IMR-90 (cell line): ENCODE results near the gene TRIM32.

Experiments used
- CEBPB ChIP-seq: IDR thresholded peaks from 2 replicates; pipeline ENCODE4 v1.6.1; 2012; ENCODE audit warnings: low read depth, low read length, improper control_type of control experiment
- CTCF ChIP-seq: conservative IDR thresholded peaks from 2 replicates; pipeline ENCODE4 v1.5.1; 2012; ENCODE audit warnings: mild to moderate bottlenecking, low read depth, low read length, improper control_type of control experiment
- MXI1 ChIP-seq: IDR thresholded peaks from 2 replicates; pipeline ENCODE4 v1.6.1; 2012; ENCODE audit warnings: low read depth, mild to moderate bottlenecking, low read length, moderate library complexity, borderline replicate concordance
- RAD21 ChIP-seq: IDR thresholded peaks from 2 replicates; pipeline ENCODE4 v1.6.1; 2012; ENCODE audit warnings: low read length, improper control_type of control experiment
- RFX5 ChIP-seq: IDR thresholded peaks from 2 replicates; pipeline ENCODE4 v1.8.0; 2012; ENCODE audit warnings: low read depth, mild to moderate bottlenecking, low read length, moderate library complexity
- TF ChIP-seq, protein P1 (sequence below): fragments of 150-350 bp; IDR thresholded peaks from 2 replicates; pipeline ENCODE4 v1.6.1; 2016; ENCODE audit warnings: low read depth, mild to moderate bottlenecking, low read length, moderate library complexity, borderline replicate concordance

- TF ChIP-seq, protein P1, sequence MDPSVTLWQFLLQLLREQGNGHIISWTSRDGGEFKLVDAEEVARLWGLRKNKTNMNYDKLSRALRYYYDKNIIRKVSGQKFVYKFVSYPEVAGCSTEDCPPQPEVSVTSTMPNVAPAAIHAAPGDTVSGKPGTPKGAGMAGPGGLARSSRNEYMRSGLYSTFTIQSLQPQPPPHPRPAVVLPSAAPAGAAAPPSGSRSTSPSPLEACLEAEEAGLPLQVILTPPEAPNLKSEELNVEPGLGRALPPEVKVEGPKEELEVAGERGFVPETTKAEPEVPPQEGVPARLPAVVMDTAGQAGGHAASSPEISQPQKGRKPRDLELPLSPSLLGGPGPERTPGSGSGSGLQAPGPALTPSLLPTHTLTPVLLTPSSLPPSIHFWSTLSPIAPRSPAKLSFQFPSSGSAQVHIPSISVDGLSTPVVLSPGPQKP = no peak
- TF ChIP-seq RAD21 (no peak), CTCF (no peak), RFX5 (no peak), MXI1 (no peak), CEBPB (no peak)
Measured at GRCh38 chr9:116724123-116724522, 37.0 kb downstream of the TRIM32 start.
